Raji (cell line): ENCODE data around the gene NHLRC1.

ENCODE experiments used
- POLR2A ChIP-seq: IDR thresholded peaks from 2 replicates; pipeline ENCODE4 v1.6.1; 2011; ENCODE audit warnings: low read depth, low read length, control low read depth; ENCODE audit not compliant: insufficient read depth

The NHLRC1 gene

GRCh38 chr6:18110162-18110561 is 12.3 kb downstream of the NHLRC1 start:
- no peak for TF ChIP-seq POLR2A

GRCh38 chr6:18107061-18107460 is 15.4 kb downstream of the NHLRC1 start:
- no peak for TF ChIP-seq POLR2A

GRCh38 chr6:18102783-18103509 is 19.5 kb downstream of the NHLRC1 start:
- TF ChIP-seq POLR2A: no peak

GRCh38 chr6:18101873-18102272 is 20.6 kb downstream of the NHLRC1 start:
- no peak for TF ChIP-seq POLR2A

- no peak for TF ChIP-seq POLR2A
These were observed 21.2 kb downstream of the NHLRC1 start for GRCh38 chr6:18101271-18101670.

GRCh38 chr6:18100296-18100695 is 22.2 kb downstream of the NHLRC1 start:
- no peak for TF ChIP-seq POLR2A

- TF ChIP-seq POLR2A: no peak
These were observed 23.0 kb downstream of the NHLRC1 start for GRCh38 chr6:18099511-18099910.

- no peak for TF ChIP-seq POLR2A
These were observed 26.1 kb downstream of the NHLRC1 start for GRCh38 chr6:18096423-18096822.

GRCh38 chr6:18091382-18091781 is 31.1 kb downstream of the NHLRC1 start:
- no peak for TF ChIP-seq POLR2A

GRCh38 chr6:18090349-18090786 is 32.1 kb downstream of the NHLRC1 start:
- no peak for TF ChIP-seq POLR2A

- TF ChIP-seq POLR2A: no peak
These were observed 33.8 kb downstream of the NHLRC1 start for GRCh38 chr6:18088419-18089296.

- no peak for TF ChIP-seq POLR2A
These were observed 34.9 kb downstream of the NHLRC1 start for GRCh38 chr6:18087396-18088165.

GRCh38 chr6:18081025-18081668 is 41.3 kb downstream of the NHLRC1 start:
- no peak for TF ChIP-seq POLR2A

GRCh38 chr6:18080544-18080943 is 41.9 kb downstream of the NHLRC1 start:
- TF ChIP-seq POLR2A: no peak

- no peak for TF ChIP-seq POLR2A
These were observed 43.6 kb downstream of the NHLRC1 start for GRCh38 chr6:18078866-18079265.
